Esophagus squamous epithelium (tissue), 4 donors: ENCODE measurements around the gene ATN1.

Source experiments
- CTCF ChIP-seq, 6 experiments: fragments of 450-650 bp in 4 of 6; fragments of 200-600 bp in 2 of 6; sonication (generic) in 2 of 6; IDR thresholded peaks; one replicate each; pipeline ENCODE4 v1.5.1; 2016 to 2019; ENCODE audit warnings: antibody characterized with exemption in 6 of 6, mild to moderate bottlenecking in 4 of 6, moderate library complexity in 4 of 6
- POLR2A ChIP-seq, 4 donors: fragments of 450-650 bp; IDR thresholded peaks; one replicate each; pipeline ENCODE4 v1.6.1; 2017; ENCODE audit warnings: antibody characterized with exemption in 4 of 4, mild to moderate bottlenecking in 4 of 4, moderate library complexity in 3 of 4

GRCh38 chr12:6964605-6965025 is 36.9 kb downstream of the ATN1 start:
- TF ChIP-seq CTCF (IDR thresholded peaks at IDR 0.05) = no peak
- TF ChIP-seq POLR2A (IDR thresholded peaks at IDR 0.05) = no peak
